ENCODE results near the gene DYNC2H1. TPM values are rescaled to one million over a fixed set of nuclear protein-coding genes. Genes with fewer than 3 reads are reported as not detected.
"Not testable (repeated sequence)": the region's sequence is repeated elsewhere in the genome, so short reads cannot be mapped to it uniquely, and the experiment has no call there.

DYNC2H1 gene
- total RNA-seq, 1 donor from 2014 or later, result 12.5 TPM

- DNase-seq (ENCODE audit: low read depth, low spot score), result no peak
These were observed 3.1 kb downstream of the DYNC2H1 start for GRCh38 chr11:103112364-103112763.

- DNase-seq (ENCODE audit: low read depth, low spot score), result peak; percentile 4
These were observed 5.6 kb downstream of the DYNC2H1 start for GRCh38 chr11:103114836-103115235.

GRCh38 chr11:103125462-103125861, 16.2 kb downstream of the DYNC2H1 start:
- no peak for DNase-seq (ENCODE audit: low read depth, low spot score)

GRCh38 chr11:103141986-103142385, 32.8 kb downstream of the DYNC2H1 start:
- not testable (repeated sequence) for DNase-seq (ENCODE audit: low read depth, low spot score)

GRCh38 chr11:103147627-103148026, 38.4 kb downstream of the DYNC2H1 start:
- no peak for DNase-seq (ENCODE audit: low read depth, low spot score)

- DNase-seq (ENCODE audit: low read depth, low spot score), result no peak
These were observed 48.3 kb downstream of the DYNC2H1 start for GRCh38 chr11:103157542-103157941.

GRCh38 chr11:103164093-103164796, 55.0 kb downstream of the DYNC2H1 start:
- DNase-seq (ENCODE audit: low read depth, low spot score), result no peak

GRCh38 chr11:103167166-103167565, 57.9 kb downstream of the DYNC2H1 start:
- no peak for DNase-seq (ENCODE audit: low read depth, low spot score)

- DNase-seq (ENCODE audit: low read depth, low spot score), result no peak
These were observed 61.6 kb downstream of the DYNC2H1 start for GRCh38 chr11:103170865-103171264.

- no peak for DNase-seq (ENCODE audit: low read depth, low spot score)
These were observed 66.4 kb downstream of the DYNC2H1 start for GRCh38 chr11:103175461-103176129.

GRCh38 chr11:103183981-103184611, 74.9 kb downstream of the DYNC2H1 start:
- DNase-seq (ENCODE audit: low read depth, low spot score), result no peak

GRCh38 chr11:103202048-103202651, 92.9 kb downstream of the DYNC2H1 start:
- DNase-seq (ENCODE audit: low read depth, low spot score), result no peak

- no peak for DNase-seq (ENCODE audit: low read depth, low spot score)
These were observed 101.3 kb downstream of the DYNC2H1 start for GRCh38 chr11:103210543-103210942.

- no peak for DNase-seq (ENCODE audit: low read depth, low spot score)
These were observed 106.6 kb downstream of the DYNC2H1 start for GRCh38 chr11:103215812-103216211.

- no peak for DNase-seq (ENCODE audit: low read depth, low spot score)
These were observed 110.9 kb downstream of the DYNC2H1 start for GRCh38 chr11:103220133-103220532.

GRCh38 chr11:103222806-103223205, 113.6 kb downstream of the DYNC2H1 start:
- DNase-seq (ENCODE audit: low read depth, low spot score), result no peak

GRCh38 chr11:103228807-103229206, 119.6 kb downstream of the DYNC2H1 start:
- no peak for DNase-seq (ENCODE audit: low read depth, low spot score)

- DNase-seq (ENCODE audit: low read depth, low spot score), result no peak
These were observed 125.7 kb downstream of the DYNC2H1 start for GRCh38 chr11:103234974-103235373.

GRCh38 chr11:103241574-103241973, 132.3 kb downstream of the DYNC2H1 start:
- DNase-seq (ENCODE audit: low read depth, low spot score), result no peak

GRCh38 chr11:103254123-103254522, 144.9 kb downstream of the DYNC2H1 start:
- no peak for DNase-seq (ENCODE audit: low read depth, low spot score)

- DNase-seq (ENCODE audit: low read depth, low spot score), result peak; percentile 24
These were observed 148.1 kb downstream of the DYNC2H1 start for GRCh38 chr11:103257360-103257759.

GRCh38 chr11:103266167-103266831, 157.1 kb downstream of the DYNC2H1 start:
- DNase-seq (ENCODE audit: low read depth, low spot score), result no peak

Measured in pulmonary artery endothelial cell (primary cell).